GM18520 (cell line): ENCODE measurements around the gene CKS1B.

Experiments used
- ATAC-seq: cut with Tn5 transposase; IDR thresholded peaks from one replicate; pipeline ENCODE4 v1.9.1; 2021; ENCODE audit not compliant: unreplicated experiment

Gene CKS1B

DNA sequence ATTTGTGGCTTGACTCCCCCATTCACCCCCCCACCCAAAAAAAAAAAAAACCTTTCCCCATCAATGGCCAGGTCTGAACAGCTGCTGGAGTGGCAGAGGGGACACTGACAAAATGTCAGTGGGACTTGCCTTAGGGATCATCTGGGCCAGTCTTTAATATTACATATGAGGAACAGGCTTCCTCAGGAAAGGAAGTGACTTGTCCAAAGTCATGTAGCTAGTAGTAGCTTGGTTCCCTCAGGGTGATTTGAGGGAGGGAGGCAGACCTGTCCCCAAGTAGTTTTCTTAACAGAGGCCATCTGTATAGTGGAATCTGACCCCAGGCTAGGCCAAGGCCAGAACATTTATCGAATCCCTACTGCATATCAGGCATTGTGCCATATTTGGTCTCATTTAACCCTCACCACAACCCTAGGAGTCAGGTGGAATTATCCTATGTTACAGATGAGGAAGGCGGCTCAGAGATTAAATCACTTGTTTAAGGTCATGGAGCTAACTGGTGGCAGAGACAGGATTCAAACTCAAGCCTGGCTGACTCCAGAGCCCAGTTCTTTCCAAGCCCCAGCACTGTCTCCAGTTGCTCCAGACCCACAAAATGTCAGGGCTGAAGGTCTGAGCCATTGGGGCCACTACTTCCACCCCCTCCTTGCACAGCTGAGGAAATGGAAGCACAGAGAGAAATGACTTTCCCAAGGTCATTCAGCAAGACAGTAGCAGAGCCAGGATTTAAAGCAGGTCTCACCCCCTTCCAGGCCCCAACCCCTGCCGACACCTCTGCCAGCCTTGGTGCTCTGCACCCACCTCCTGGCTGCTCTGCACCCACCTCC is 38.5 kb downstream of the CKS1B start:
- ATAC-seq, result no peak

DNA sequence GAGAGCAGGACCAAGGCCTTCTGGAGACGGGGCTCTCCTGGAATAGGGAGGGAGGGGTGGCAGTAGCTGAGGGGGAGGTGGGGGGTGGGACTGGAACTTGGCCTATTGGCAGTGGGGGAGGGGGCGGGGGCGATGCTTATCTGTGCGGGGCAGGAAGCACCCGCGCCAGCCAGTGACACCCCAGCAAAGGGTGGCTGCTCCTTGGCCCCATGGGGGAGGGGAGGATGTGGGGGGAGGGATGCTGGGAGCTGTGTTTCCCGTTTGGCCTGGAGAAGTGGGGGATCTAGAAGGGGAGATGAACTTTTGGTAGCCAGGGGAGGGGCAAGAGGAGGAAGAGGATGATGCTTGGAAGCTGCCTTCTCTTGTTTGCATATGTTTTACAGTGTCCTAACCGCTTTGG is 39.2 kb downstream of the CKS1B start:
- no peak for ATAC-seq

GRCh38 chr1:155014709-155015508 is 40.4 kb downstream of the CKS1B start:
- ATAC-seq, result no peak

DNA sequence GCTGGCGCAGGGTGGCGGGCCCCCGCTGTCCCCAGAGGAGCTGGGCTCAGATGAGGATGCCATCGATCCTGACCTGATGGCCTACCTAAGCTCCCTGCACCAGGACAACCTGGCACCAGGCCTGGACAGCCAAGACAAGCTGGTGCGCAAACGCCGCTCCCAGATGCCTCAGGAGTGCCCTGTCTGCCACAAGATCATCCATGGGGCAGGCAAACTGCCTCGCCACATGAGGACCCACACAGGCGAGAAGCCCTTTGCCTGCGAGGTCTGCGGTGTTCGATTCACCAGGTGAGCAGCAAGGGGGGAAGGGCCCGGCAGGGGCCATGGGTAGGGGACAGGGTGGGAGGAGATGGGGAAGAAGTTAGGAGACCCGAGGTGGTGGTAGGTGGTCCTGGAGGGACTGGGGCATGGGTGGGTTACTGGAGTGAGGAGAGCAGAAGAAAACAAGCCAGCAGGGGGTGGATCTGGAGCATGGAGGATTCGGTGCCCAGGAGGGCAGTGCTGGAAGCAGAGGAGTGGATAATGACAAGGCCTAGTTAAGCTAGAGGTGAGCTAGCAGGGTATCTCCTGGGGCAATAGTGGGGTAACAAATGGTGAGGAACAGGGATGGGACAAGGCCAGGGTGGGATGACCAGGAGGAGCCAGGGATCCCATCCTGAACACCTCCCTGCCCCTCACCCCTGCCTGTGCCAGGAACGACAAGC is 41.2 kb downstream of the CKS1B start:
- ATAC-seq, result no peak

DNA sequence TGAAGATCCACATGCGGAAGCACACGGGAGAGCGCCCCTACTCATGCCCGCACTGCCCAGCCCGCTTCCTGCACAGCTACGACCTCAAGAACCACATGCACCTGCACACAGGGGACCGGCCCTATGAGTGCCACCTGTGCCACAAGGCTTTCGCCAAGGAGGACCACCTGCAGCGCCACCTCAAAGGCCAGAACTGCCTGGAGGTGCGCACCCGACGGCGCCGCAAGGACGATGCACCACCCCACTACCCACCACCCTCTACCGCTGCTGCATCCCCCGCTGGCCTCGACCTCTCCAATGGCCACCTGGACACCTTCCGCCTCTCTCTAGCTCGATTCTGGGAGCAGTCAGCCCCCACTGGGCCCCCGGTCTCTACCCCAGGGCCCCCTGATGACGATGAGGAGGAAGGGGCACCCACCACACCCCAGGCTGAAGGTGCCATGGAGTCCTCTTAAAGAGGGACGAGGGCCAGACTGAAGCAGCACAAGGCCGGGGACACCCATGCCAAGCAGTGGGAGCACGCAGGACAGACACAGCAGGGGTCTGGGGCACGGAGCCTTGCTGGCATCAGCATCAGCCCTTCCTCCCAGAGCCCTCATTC is 41.9 kb downstream of the CKS1B start:
- ATAC-seq, result no peak

- peak; percentile 68 for ATAC-seq
These were observed 42.8 kb downstream of the CKS1B start for GRCh38 chr1:155017041-155017945.

DNA sequence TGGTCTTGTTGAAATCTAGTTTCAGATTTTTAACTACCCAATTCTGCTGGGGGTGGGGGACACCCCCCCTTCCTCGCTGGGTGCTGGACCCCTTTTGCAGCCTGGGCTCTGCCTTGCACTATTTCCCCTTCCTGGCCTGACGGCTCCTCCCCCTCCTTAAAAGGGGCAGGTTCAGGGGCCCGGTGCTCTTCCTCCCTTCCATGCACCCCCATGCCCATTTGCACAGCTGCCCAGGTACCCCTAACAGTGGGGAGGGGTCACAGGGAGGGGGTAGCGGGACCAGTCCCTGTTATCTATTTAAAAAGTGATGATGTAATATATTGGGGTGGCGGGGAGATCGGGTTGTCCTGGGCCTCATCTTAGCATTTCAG is 43.5 kb downstream of the CKS1B start:
- ATAC-seq, result no peak

GRCh38 chr1:155018617-155019348 is 44.3 kb downstream of the CKS1B start:
- ATAC-seq, result no peak

GRCh38 chr1:155019377-155020245 is 45.1 kb downstream of the CKS1B start:
- no peak for ATAC-seq

- ATAC-seq, result no peak
These were observed 47.9 kb downstream of the CKS1B start for GRCh38 chr1:155022136-155022926.

GRCh38 chr1:155022927-155023236 is 48.4 kb downstream of the CKS1B start:
- no peak for ATAC-seq

GRCh38 chr1:155023627-155024026 is 49.1 kb downstream of the CKS1B start:
- no peak for ATAC-seq

- no peak for ATAC-seq
These were observed 49.8 kb downstream of the CKS1B start for GRCh38 chr1:155024315-155024714.

DNA sequence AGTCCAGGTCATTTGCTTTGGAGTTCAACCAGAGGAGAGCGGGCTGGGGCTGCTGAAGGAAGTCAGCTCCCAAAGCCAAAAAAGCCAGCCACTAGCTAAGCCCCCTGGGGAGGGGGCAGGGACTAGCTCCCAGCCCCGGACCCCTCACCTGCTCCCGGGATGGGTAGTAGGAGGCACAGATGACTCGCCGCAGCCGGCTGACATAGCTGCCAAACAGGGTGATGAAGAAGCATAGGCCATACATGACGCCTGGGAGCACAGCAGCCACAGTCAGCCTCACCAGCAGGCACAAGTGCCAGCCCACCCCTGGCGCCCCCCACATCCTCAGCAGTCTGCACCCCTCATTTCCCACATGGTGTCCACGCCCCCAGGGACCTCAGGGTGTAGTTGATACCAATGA is 51.7 kb downstream of the CKS1B start:
- ATAC-seq, result no peak

DNA sequence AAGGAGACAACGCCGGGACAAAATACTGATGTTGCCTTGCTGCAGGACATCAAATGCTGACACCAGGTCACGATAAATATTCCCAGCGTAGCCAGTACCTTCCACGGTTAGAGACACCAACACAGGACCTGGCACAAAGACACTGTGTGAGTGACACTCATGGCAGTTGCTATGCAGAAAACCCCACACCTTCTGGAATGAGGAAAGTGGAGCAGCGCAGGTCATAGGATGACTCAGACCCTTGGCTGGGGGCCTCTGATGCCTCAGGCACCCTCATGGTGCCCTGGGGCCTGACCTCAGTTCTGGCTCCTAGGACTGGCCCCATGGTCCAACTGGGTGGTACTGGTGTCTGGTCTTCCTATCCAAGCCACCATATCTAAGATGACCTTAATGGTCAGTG is 52.1 kb downstream of the CKS1B start:
- ATAC-seq, result no peak
